Chondrocyte (in vitro differentiated cells): ENCODE data around the gene ARHGAP24. TPM values are rescaled to one million over a fixed set of nuclear protein-coding genes. Genes with fewer than 3 reads are reported as not detected.

Experiments used
- DNase-seq: peaks from one replicate; pipeline ENCODE4 v3.0.0; 2021; ENCODE audit warnings: mixed read lengths, low spot score
- H3K27ac Mint-ChIP-seq: one replicate; pipeline ENCODE4 v1.8.0; 2021; ENCODE audit warnings: mild to moderate bottlenecking, moderate library complexity, mixed read lengths; ENCODE audit not compliant: unreplicated experiment
- H3K27me3 Mint-ChIP-seq: 2 replicates; pipeline ENCODE4 v1.8.0; 2021; ENCODE audit warnings: low read depth, mixed read lengths
- H3K36me3 Mint-ChIP-seq: 2 replicates; pipeline ENCODE4 v1.8.0; 2021; ENCODE audit warnings: low read depth, mixed read lengths
- H3K4me1 Mint-ChIP-seq: 2 replicates; pipeline ENCODE4 v1.8.0; 2021; ENCODE audit warnings: low read depth, mild to moderate bottlenecking, mixed read lengths
- H3K4me3 Mint-ChIP-seq: one replicate; pipeline ENCODE4 v1.8.0; 2021; ENCODE audit warnings: mild to moderate bottlenecking, moderate library complexity, mixed read lengths; ENCODE audit not compliant: unreplicated experiment
- H3K9me3 Mint-ChIP-seq: 2 replicates; pipeline ENCODE4 v1.8.0; 2021; ENCODE audit warnings: low read depth, mixed read lengths
- CTCF ChIP-seq: fragments of 200-600 bp; sonication (generic); IDR thresholded peaks from 2 replicates; pipeline ENCODE4 v1.5.0; 2021; ENCODE audit warnings: antibody characterized with exemption, mild to moderate bottlenecking, moderate library complexity
- total RNA-seq: library from RNA; stranded (reverse); gene quantifications from 3 replicates; pipeline ENCODE4 v1.2.1, GENCODE V29; 2021

Gene ARHGAP24
- total RNA-seq, 1 donor from 2014 or later: 22.0 TPM

GRCh38 chr4:85520765-85521749 is 46.1 kb downstream of the ARHGAP24 start:
- no peaks in the 10 kb centered on the region for H3K36me3 Mint-ChIP-seq
- TF ChIP-seq CTCF: no peak
- no peak overlapping the region for H3K4me3 Mint-ChIP-seq
- no peaks in the 10 kb centered on the region for H3K9me3 Mint-ChIP-seq
- no peak for DNase-seq
- H3K4me1 Mint-ChIP-seq: no peaks in the 10 kb centered on the region
- H3K27ac Mint-ChIP-seq: no peak overlapping the region
- peaks cover 5% of the 10 kb centered on the region for H3K27me3 Mint-ChIP-seq

DNA sequence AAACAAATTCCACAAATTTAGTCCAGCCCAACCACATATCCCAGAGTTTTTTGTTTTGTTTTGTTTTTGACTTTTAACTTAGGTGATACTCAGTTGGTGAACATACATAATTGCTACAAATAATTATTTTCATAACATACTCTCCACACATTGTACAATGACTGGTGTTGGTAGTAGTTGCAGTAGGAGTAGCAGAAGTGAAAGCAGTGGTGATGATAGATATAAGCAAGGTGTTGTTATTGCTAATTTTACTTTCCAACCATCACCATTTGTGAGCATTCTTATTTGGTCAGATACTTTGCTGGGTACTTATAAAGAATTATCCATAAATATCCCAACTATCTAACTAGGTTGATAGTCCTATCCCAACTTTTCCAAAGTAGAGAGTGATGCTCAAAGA is 47.3 kb downstream of the ARHGAP24 start:
- Mint-ChIP-seq H3K36me3 (no peaks in the 10 kb centered on the region), H3K9me3 (no peaks in the 10 kb centered on the region), H3K4me3 (no peak overlapping the region), H3K4me1 (no peaks in the 10 kb centered on the region), H3K27me3 (peaks cover 5% of the 10 kb centered on the region), H3K27ac (no peak overlapping the region)
- DNase-seq: no peak
- TF ChIP-seq CTCF: no peak

DNA sequence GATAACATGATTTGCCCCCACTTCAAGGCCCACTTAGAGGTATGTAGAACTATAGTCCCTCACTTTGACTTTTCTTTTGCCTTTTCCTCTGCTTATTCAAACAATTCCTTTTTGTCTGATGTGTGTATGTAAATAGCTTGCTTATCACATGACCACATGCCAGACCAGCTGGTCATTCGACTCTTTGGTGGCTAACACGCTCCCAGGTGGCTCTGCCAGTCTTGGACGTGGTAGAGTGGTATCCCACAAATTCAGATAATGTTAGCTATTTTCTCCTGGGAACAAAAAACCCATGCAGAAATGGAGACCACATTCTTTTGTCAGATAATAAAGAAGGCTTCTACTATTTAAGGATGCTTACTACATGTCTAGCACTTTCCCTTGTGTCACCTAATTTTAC is 47.9 kb downstream of the ARHGAP24 start:
- Mint-ChIP-seq H3K4me1 (no peaks in the 10 kb centered on the region), H3K27ac (no peak overlapping the region), H3K4me3 (no peak overlapping the region), H3K36me3 (no peaks in the 10 kb centered on the region), H3K27me3 (peaks cover 9% of the 10 kb centered on the region), H3K9me3 (no peaks in the 10 kb centered on the region)
- TF ChIP-seq CTCF: no peak
- DNase-seq: no peak

- Mint-ChIP-seq H3K9me3 (no peaks in the 10 kb centered on the region), H3K27ac (no peak overlapping the region), H3K36me3 (no peaks in the 10 kb centered on the region), H3K4me3 (no peak overlapping the region), H3K27me3 (peaks cover 9% of the 10 kb centered on the region), H3K4me1 (no peaks in the 10 kb centered on the region)
- no peak for DNase-seq
- TF ChIP-seq CTCF: no peak
Observed at GRCh38 chr4:85527815-85528214, 52.9 kb downstream of the ARHGAP24 start.

GRCh38 chr4:85531560-85532341 is 56.8 kb downstream of the ARHGAP24 start:
- DNase-seq: no peak
- no peak for TF ChIP-seq CTCF
- Mint-ChIP-seq H3K27me3 (peaks cover 11% of the 10 kb centered on the region), H3K4me3 (no peak overlapping the region), H3K4me1 (no peaks in the 10 kb centered on the region), H3K36me3 (no peaks in the 10 kb centered on the region), H3K9me3 (peaks cover 2% of the 10 kb centered on the region), H3K27ac (no peak overlapping the region)
